A549 treated with CORT108297 at 1 μM for 4 hours (cell line): ENCODE data around the gene MUC3A. TPM values are rescaled to one million over a fixed set of nuclear protein-coding genes. Genes with fewer than 3 reads are reported as not detected.

ENCODE experiments used
- total RNA-seq: library from RNA; stranded (reverse); fragments of 200-300 nt; extraction: Qiagen RNA extraction; gene quantifications from 5 replicates; pipeline ENCODE4 v1.2.3, GENCODE V29; 2022

MUC3A gene
- 14.0 to 19.4 TPM (median 17.8 TPM) in 5 replicates for total RNA-seq

GRCh38 chr7:100949227-100949932 lies at the start of gene MUC3A:
Gene MUC3A (plus strand): TSS chr7:100949534. CDS start chr7:100949625, 91 bp downstream.

GRCh38 chr7:100969066-100969615 lies 19.8 kb downstream of the MUC3A start, which contains the start of gene MUC12:
Gene MUC12 (plus strand): TSS chr7:100969565. CDS start chr7:100969623, 58 bp downstream.

Other genes with a start within 250 kb of the MUC3A start
- 77.9 to 104 TPM (median 98.3 TPM) in 5 replicates for gene POP7, start 243.4 kb upstream of the MUC3A start, total RNA-seq
- gene EPO, start 229.1 kb upstream of the MUC3A start, total RNA-seq = not detected in 5 replicates
- gene ZAN, start 215.9 kb upstream of the MUC3A start, total RNA-seq = not detected in 5 replicates
- 39.2 to 47.9 TPM (median 46.5 TPM) in 5 replicates for gene EPHB4, start 122.0 kb upstream of the MUC3A start, total RNA-seq
- 11.7 to 18.4 TPM (median 16.6 TPM) in 5 replicates for gene SLC12A9, start 96.8 kb upstream of the MUC3A start, total RNA-seq
- gene TRIP6, start 82.1 kb upstream of the MUC3A start, total RNA-seq = 44.2 to 63.5 TPM (median 57.8 TPM) in 5 replicates
- 125 to 149 TPM (median 146 TPM) in 5 replicates for gene SRRT, start 74.4 kb upstream of the MUC3A start, total RNA-seq
- gene UFSP1, start 59.8 kb upstream of the MUC3A start, total RNA-seq = 3.7 to 7.5 TPM (median 5.2 TPM) in 5 replicates
- gene ACHE, start 53.6 kb upstream of the MUC3A start, total RNA-seq = 2.1 to 2.7 TPM (median 2.5 TPM) in 5 replicates
- gene MUC12, start 20.0 kb downstream of the MUC3A start, total RNA-seq = 15.1 to 20.6 TPM (median 20.0 TPM) in 5 replicates
- 0.02 to 0.14 TPM (median 0.02 TPM) in 5 replicates for gene MUC17, start 70.5 kb downstream of the MUC3A start, total RNA-seq
- gene TRIM56, start 135.9 kb downstream of the MUC3A start, total RNA-seq = 10.5 to 14.9 TPM (median 12.8 TPM) in 5 replicates
- 1,104 to 1,398 TPM (median 1,160 TPM) in 5 replicates for gene SERPINE1, start 177.6 kb downstream of the MUC3A start, total RNA-seq
- 143 to 158 TPM (median 150 TPM) in 5 replicates for gene AP1S1, start 204.9 kb downstream of the MUC3A start, total RNA-seq
- gene VGF, start 216.0 kb downstream of the MUC3A start, total RNA-seq = 10.5 to 26.2 TPM (median 16.4 TPM) in 5 replicates
- 0.10 to 0.17 TPM (median 0.14 TPM) in 5 replicates for gene NAT16, start 230.8 kb downstream of the MUC3A start, total RNA-seq